ENCODE data around the gene SLC22A15.

DNA sequence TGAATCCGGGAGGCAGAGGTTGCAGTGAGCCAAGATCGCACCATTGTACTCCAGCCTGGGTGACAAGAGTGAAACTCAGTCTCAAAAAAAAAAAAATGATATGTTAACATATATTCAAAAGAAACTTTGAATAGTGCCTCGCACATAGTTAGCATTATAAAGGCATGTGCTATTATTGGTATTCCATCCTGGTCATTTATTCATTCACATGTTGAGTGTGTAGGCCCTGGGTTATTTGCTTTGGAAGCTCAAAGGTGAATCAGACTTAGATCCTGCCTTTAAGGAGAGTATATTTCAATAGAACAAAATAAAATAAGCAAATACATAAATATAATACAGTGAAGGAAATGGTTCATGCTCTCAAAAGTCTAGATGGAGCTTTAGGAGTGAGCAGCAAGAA lies 13.4 kb downstream of the SLC22A15 start:
- TF ChIP-seq, protein P1, sequence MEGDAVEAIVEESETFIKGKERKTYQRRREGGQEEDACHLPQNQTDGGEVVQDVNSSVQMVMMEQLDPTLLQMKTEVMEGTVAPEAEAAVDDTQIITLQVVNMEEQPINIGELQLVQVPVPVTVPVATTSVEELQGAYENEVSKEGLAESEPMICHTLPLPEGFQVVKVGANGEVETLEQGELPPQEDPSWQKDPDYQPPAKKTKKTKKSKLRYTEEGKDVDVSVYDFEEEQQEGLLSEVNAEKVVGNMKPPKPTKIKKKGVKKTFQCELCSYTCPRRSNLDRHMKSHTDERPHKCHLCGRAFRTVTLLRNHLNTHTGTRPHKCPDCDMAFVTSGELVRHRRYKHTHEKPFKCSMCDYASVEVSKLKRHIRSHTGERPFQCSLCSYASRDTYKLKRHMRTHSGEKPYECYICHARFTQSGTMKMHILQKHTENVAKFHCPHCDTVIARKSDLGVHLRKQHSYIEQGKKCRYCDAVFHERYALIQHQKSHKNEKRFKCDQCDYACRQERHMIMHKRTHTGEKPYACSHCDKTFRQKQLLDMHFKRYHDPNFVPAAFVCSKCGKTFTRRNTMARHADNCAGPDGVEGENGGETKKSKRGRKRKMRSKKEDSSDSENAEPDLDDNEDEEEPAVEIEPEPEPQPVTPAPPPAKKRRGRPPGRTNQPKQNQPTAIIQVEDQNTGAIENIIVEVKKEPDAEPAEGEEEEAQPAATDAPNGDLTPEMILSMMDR (IDR thresholded peaks at IDR 0.05; ENCODE audit: insufficient read depth, low read length) = no peak
- TF ChIP-seq, protein P2, sequence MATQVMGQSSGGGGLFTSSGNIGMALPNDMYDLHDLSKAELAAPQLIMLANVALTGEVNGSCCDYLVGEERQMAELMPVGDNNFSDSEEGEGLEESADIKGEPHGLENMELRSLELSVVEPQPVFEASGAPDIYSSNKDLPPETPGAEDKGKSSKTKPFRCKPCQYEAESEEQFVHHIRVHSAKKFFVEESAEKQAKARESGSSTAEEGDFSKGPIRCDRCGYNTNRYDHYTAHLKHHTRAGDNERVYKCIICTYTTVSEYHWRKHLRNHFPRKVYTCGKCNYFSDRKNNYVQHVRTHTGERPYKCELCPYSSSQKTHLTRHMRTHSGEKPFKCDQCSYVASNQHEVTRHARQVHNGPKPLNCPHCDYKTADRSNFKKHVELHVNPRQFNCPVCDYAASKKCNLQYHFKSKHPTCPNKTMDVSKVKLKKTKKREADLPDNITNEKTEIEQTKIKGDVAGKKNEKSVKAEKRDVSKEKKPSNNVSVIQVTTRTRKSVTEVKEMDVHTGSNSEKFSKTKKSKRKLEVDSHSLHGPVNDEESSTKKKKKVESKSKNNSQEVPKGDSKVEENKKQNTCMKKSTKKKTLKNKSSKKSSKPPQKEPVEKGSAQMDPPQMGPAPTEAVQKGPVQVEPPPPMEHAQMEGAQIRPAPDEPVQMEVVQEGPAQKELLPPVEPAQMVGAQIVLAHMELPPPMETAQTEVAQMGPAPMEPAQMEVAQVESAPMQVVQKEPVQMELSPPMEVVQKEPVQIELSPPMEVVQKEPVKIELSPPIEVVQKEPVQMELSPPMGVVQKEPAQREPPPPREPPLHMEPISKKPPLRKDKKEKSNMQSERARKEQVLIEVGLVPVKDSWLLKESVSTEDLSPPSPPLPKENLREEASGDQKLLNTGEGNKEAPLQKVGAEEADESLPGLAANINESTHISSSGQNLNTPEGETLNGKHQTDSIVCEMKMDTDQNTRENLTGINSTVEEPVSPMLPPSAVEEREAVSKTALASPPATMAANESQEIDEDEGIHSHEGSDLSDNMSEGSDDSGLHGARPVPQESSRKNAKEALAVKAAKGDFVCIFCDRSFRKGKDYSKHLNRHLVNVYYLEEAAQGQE (IDR thresholded peaks at IDR 0.05; ENCODE audit: insufficient replicate concordance, low read depth) = no peak

Data from HL-60 (cell line).